ENCODE measurements around the gene PSMD13.
"Not testable (repeated sequence)": the region's sequence is repeated elsewhere in the genome, so short reads cannot be mapped to it uniquely, and the experiment has no call there.

PSMD13 gene

GRCh38 chr11:235997-236773 lies 591 bp upstream of the PSMD13 start, which contains the start of gene SIRT3:
Gene SIRT3, minus strand, starts transcription at chr11:236342. Its CDS starts 14 bp downstream, at chr11:236328.
- H3K9me3 ChIP-seq (ENCODE audit: insufficient read depth, low read depth, low read length) = no peaks in the 10 kb centered on the region

GRCh38 chr11:238346-238745 lies 1.6 kb downstream of the PSMD13 start:
- Histone ChIP-seq H3K36me3 (ENCODE audit: insufficient read depth, low read length) (peaks cover 43% of the 10 kb centered on the region), H3K4me3 (ENCODE audit: low read length) (peak overlapping the region; percentile 83)
- not testable (repeated sequence) for H3K9me3 ChIP-seq (ENCODE audit: insufficient read depth, low read depth, low read length); H3K27me3 ChIP-seq (ENCODE audit: insufficient read depth, low read length); H3K27ac ChIP-seq (ENCODE audit: low read depth, low read length); H3K9ac ChIP-seq (ENCODE audit: low read depth, low read length); H3K4me1 ChIP-seq (ENCODE audit: insufficient read depth, low read length)
- 92% methylated on average over 7 of the region's 7 CpGs for WGBS

More at GRCh38 chr11:235997-236773, 591 bp upstream of the PSMD13 start, which contains the start of gene SIRT3:
- Histone ChIP-seq H3K9ac (ENCODE audit: low read depth, low read length) (peak within 1 kb of the TSS; percentile 92), H3K4me3 (ENCODE audit: low read length) (peak within 1 kb of the TSS; percentile 90), H3K4me1 (ENCODE audit: insufficient read depth, low read length) (0 out of 2 replicates have a peak, but pooled peaks cover 6% of the 10 kb centered on the region), H3K36me3 (ENCODE audit: insufficient read depth, low read length) (peaks cover 27% of the 10 kb centered on the region), H3K27ac (ENCODE audit: low read depth, low read length) (peak within 1 kb of the TSS; percentile 80), H3K27me3 (ENCODE audit: insufficient read depth, low read length) (no peaks in the 10 kb centered on the region)
- WGBS = under 1% methylated on average over 66 of the region's 70 CpGs

- WGBS = 100% methylated on average over 1 of the region's 1 CpG
- no peaks in the 10 kb centered on the region for H3K9me3 ChIP-seq (ENCODE audit: insufficient read depth, low read depth, low read length)
- no peak overlapping the region for H3K9ac ChIP-seq (ENCODE audit: low read depth, low read length)
- no peaks in the 10 kb centered on the region for H3K27me3 ChIP-seq (ENCODE audit: insufficient read depth, low read length)
- H3K4me3 ChIP-seq (ENCODE audit: low read length) = no peak overlapping the region
- H3K27ac ChIP-seq (ENCODE audit: low read depth, low read length) = no peak overlapping the region
- H3K4me1 ChIP-seq (ENCODE audit: insufficient read depth, low read length) = 0 out of 2 replicates have a peak, but pooled peaks cover 6% of the 10 kb centered on the region
- H3K36me3 ChIP-seq (ENCODE audit: insufficient read depth, low read length) = peaks cover 62% of the 10 kb centered on the region
These were observed 3.5 kb downstream of the PSMD13 start for GRCh38 chr11:240315-240714.

GRCh38 chr11:241634-242033 lies 4.9 kb downstream of the PSMD13 start:
- Histone ChIP-seq H3K4me3 (ENCODE audit: low read length) (no peak overlapping the region), H3K4me1 (ENCODE audit: insufficient read depth, low read length) (0 out of 2 replicates have a peak, but pooled peaks cover 6% of the 10 kb centered on the region), H3K9me3 (ENCODE audit: insufficient read depth, low read depth, low read length) (no peaks in the 10 kb centered on the region), H3K27me3 (ENCODE audit: insufficient read depth, low read length) (no peaks in the 10 kb centered on the region), H3K36me3 (ENCODE audit: insufficient read depth, low read length) (peaks cover 75% of the 10 kb centered on the region), H3K27ac (ENCODE audit: low read depth, low read length) (no peak overlapping the region), H3K9ac (ENCODE audit: low read depth, low read length) (no peak overlapping the region)
- 92% methylated on average over 5 of the region's 5 CpGs for WGBS

GRCh38 chr11:244376-244775 lies 7.6 kb downstream of the PSMD13 start:
- 88% methylated on average over 2 of the region's 2 CpGs for WGBS
- Histone ChIP-seq H3K36me3 (ENCODE audit: insufficient read depth, low read length) (peaks cover 95% of the 10 kb centered on the region), H3K4me1 (ENCODE audit: insufficient read depth, low read length) (no peaks in the 10 kb centered on the region), H3K9ac (ENCODE audit: low read depth, low read length) (no peak overlapping the region), H3K4me3 (ENCODE audit: low read length) (no peak overlapping the region), H3K27me3 (ENCODE audit: insufficient read depth, low read length) (no peaks in the 10 kb centered on the region), H3K27ac (ENCODE audit: low read depth, low read length) (no peak overlapping the region), H3K9me3 (ENCODE audit: insufficient read depth, low read depth, low read length) (no peaks in the 10 kb centered on the region)

- H3K4me3 ChIP-seq (ENCODE audit: low read length) = no peak overlapping the region
- no peaks in the 10 kb centered on the region for H3K4me1 ChIP-seq (ENCODE audit: insufficient read depth, low read length)
- H3K9ac ChIP-seq (ENCODE audit: low read depth, low read length) = no peak overlapping the region
- H3K27me3 ChIP-seq (ENCODE audit: insufficient read depth, low read length) = no peaks in the 10 kb centered on the region
- no peak overlapping the region for H3K27ac ChIP-seq (ENCODE audit: low read depth, low read length)
- WGBS = 82% methylated on average over 8 of the region's 8 CpGs
- no peaks in the 10 kb centered on the region for H3K9me3 ChIP-seq (ENCODE audit: insufficient read depth, low read depth, low read length)
- H3K36me3 ChIP-seq (ENCODE audit: insufficient read depth, low read length) = peaks cover 93% of the 10 kb centered on the region
These were observed 12.3 kb downstream of the PSMD13 start for GRCh38 chr11:249062-249461.

- WGBS = 95% methylated on average over 4 of the region's 5 CpGs
- H3K4me1 ChIP-seq (ENCODE audit: insufficient read depth, low read length) = no peaks in the 10 kb centered on the region
- no peak overlapping the region for H3K4me3 ChIP-seq (ENCODE audit: low read length)
- H3K9ac ChIP-seq (ENCODE audit: low read depth, low read length) = no peak overlapping the region
- no peaks in the 10 kb centered on the region for H3K9me3 ChIP-seq (ENCODE audit: insufficient read depth, low read depth, low read length)
- H3K27ac ChIP-seq (ENCODE audit: low read depth, low read length) = no peak overlapping the region; the same call in 1 of the 2 replicates
- H3K27me3 ChIP-seq (ENCODE audit: insufficient read depth, low read length) = no peaks in the 10 kb centered on the region
- H3K36me3 ChIP-seq (ENCODE audit: insufficient read depth, low read length) = peaks cover 82% of the 10 kb centered on the region
These were observed 13.5 kb downstream of the PSMD13 start for GRCh38 chr11:250274-250673.

- peaks cover 77% of the 10 kb centered on the region for H3K36me3 ChIP-seq (ENCODE audit: insufficient read depth, low read length)
- no peak overlapping the region; the same call in 1 of the 2 replicates for H3K27ac ChIP-seq (ENCODE audit: low read depth, low read length)
- H3K27me3 ChIP-seq (ENCODE audit: insufficient read depth, low read length) = no peaks in the 10 kb centered on the region
- WGBS = 76% methylated on average over 10 of the region's 10 CpGs
- H3K4me3 ChIP-seq (ENCODE audit: low read length) = no peak overlapping the region
- H3K9ac ChIP-seq (ENCODE audit: low read depth, low read length) = no peak overlapping the region
- H3K9me3 ChIP-seq (ENCODE audit: insufficient read depth, low read depth, low read length) = no peaks in the 10 kb centered on the region
- H3K4me1 ChIP-seq (ENCODE audit: insufficient read depth, low read length) = no peaks in the 10 kb centered on the region
These were observed 14.0 kb downstream of the PSMD13 start for GRCh38 chr11:250740-251299.

GRCh38 chr11:251550-251949 lies 14.8 kb downstream of the PSMD13 start:
- H3K9me3 ChIP-seq (ENCODE audit: insufficient read depth, low read depth, low read length) = no peaks in the 10 kb centered on the region
- H3K27ac ChIP-seq (ENCODE audit: low read depth, low read length) = no peak overlapping the region
- no peak overlapping the region for H3K9ac ChIP-seq (ENCODE audit: low read depth, low read length)
- 93% methylated on average over 10 of the region's 10 CpGs for WGBS
- no peaks in the 10 kb centered on the region for H3K4me1 ChIP-seq (ENCODE audit: insufficient read depth, low read length)
- no peaks in the 10 kb centered on the region for H3K27me3 ChIP-seq (ENCODE audit: insufficient read depth, low read length)
- H3K36me3 ChIP-seq (ENCODE audit: insufficient read depth, low read length) = peaks cover 69% of the 10 kb centered on the region
- H3K4me3 ChIP-seq (ENCODE audit: low read length) = no peak overlapping the region

- Histone ChIP-seq H3K4me3 (ENCODE audit: low read length) (no peak overlapping the region), H3K9ac (ENCODE audit: low read depth, low read length) (no peak overlapping the region), H3K27ac (ENCODE audit: low read depth, low read length) (no peak overlapping the region), H3K9me3 (ENCODE audit: insufficient read depth, low read depth, low read length) (no peaks in the 10 kb centered on the region), H3K36me3 (ENCODE audit: insufficient read depth, low read length) (peaks cover 58% of the 10 kb centered on the region), H3K27me3 (ENCODE audit: insufficient read depth, low read length) (no peaks in the 10 kb centered on the region), H3K4me1 (ENCODE audit: insufficient read depth, low read length) (no peaks in the 10 kb centered on the region)
- 97% methylated on average over 8 of the region's 8 CpGs for WGBS
These were observed 15.9 kb downstream of the PSMD13 start for GRCh38 chr11:252666-253065.

- 94% methylated on average over 13 of the region's 13 CpGs for WGBS
- no peaks in the 10 kb centered on the region for H3K9me3 ChIP-seq (ENCODE audit: insufficient read depth, low read depth, low read length)
- no peaks in the 10 kb centered on the region for H3K27me3 ChIP-seq (ENCODE audit: insufficient read depth, low read length)
- no peak overlapping the region for H3K9ac ChIP-seq (ENCODE audit: low read depth, low read length)
- H3K4me1 ChIP-seq (ENCODE audit: insufficient read depth, low read length) = no peaks in the 10 kb centered on the region
- peaks cover 52% of the 10 kb centered on the region for H3K36me3 ChIP-seq (ENCODE audit: insufficient read depth, low read length)
- no peak overlapping the region for H3K27ac ChIP-seq (ENCODE audit: low read depth, low read length)
- no peak overlapping the region for H3K4me3 ChIP-seq (ENCODE audit: low read length)
These were observed 16.5 kb downstream of the PSMD13 start for GRCh38 chr11:253160-253885.
